Mammary microvascular endothelial cell (primary cell): Measurements from ENCODE around the gene SPATA17. TPM values are rescaled to one million over a fixed set of nuclear protein-coding genes. Genes with fewer than 3 reads are reported as not detected.

Source experiments
- total RNA-seq: library from RNA; depleted of rRNA; stranded (reverse); fragments of >200 nt; gene quantifications from 2 replicates; pipeline ENCODE4 v1.2.3, GENCODE V29; 2015

The SPATA17 gene, protein sequence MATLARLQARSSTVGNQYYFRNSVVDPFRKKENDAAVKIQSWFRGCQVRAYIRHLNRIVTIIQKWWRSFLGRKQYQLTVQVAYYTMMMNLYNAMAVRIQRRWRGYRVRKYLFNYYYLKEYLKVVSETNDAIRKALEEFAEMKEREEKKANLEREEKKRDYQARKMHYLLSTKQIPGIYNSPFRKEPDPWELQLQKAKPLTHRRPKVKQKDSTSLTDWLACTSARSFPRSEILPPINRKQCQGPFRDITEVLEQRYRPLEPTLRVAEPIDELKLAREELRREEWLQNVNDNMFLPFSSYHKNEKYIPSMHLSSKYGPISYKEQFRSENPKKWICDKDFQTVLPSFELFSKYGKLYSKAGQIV
- total RNA-seq = not detected in 2 replicates

DNA sequence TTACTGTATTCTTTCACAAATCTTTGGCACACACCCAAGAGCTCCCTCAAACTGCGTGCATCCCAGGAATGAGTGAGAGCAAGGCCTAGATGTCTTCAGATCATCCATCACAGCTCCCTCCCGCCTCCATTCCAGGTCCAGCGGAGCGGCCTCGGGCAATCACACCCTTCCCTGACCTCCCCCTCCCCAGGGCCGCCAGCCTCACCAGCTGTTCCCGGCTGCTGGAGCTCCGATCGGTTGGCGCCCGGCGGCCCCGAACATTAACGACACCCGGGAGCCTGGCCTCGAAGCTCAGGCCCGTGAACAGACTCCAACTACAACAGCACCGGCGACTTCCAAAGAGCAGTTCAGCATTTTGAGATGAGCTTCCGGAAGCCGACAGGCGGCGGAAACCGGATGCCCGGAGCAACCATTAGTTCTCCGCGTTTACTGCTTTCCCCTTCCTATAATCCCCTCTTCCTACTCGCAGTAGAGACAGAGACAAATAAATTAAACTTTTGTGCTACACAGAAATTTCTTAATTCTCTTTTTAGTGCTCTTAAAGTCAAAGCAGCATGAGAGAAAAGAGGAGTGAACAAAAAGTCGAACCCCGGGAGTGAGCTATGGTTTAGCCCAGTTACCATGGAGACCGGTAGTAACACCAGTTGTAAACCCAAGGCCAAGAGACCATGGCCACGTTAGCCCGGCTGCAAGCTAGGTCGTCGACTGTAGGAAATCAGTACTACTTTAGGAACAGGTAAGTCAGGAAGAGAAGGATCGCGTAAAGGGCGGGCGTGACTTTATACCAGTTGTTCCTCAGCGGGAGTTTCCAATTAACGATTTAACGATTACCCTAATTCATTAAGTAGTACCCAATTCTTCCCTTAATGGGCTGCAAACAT lies at the start of gene SPATA17, which contains the start of gene GPATCH2:
Gene SPATA17, plus strand, starts transcription at position 634 of the 881 bp plus-strand sequence. Its CDS starts 35 bp downstream, at position 669.
Gene GPATCH2, minus strand, starts transcription at position 380 of the 881 bp plus-strand sequence. Its CDS starts 119 bp downstream, at position 261.

Other genes starting within 250 kb of the SPATA17 start
- gene GPATCH2, start 254 bp upstream of the SPATA17 start, total RNA-seq = 6.0 TPM in 2 replicates